WTC11 (cell line): ENCODE data around the gene BLOC1S1. TPM values are rescaled to one million over a fixed set of nuclear protein-coding genes. Genes with fewer than 3 reads are reported as not detected.

Source experiments
- ATAC-seq: fragments of 200-7000 bp; cut with Tn5 transposase; 2 replicates; pipeline ENCODE4 v1.10.0; 2021; ENCODE audit warnings: mild to moderate bottlenecking, moderate library complexity
- CTCF ChIA-PET: fragments of 300-600 bp; sonication (Branson Sonifier 250); formaldehyde crosslinking; loops from one replicate; lab custom pipeline; 2021; ENCODE audit warnings: antibody characterized with exemption; lab: Charles Lee
- POLR2A ChIA-PET: fragments of 350-600 bp; sonication (Branson Sonifier 250); formaldehyde crosslinking; loops from one replicate; lab custom pipeline; 2021; ENCODE audit warnings: antibody characterized with exemption; lab: Charles Lee
- DNase-seq: peaks from one replicate; pipeline ENCODE4 v3.0.0; 2021; ENCODE audit warnings: low spot score
- H3K27ac Mint-ChIP-seq: 2 replicates; pipeline ENCODE4 v1.8.0; 2021; ENCODE audit warnings: mixed read lengths
- H3K27me3 Mint-ChIP-seq: 2 replicates; pipeline ENCODE4 v1.8.0; 2021; ENCODE audit warnings: low read depth, mild to moderate bottlenecking, moderate library complexity, mixed read lengths
- H3K36me3 Mint-ChIP-seq: 2 replicates; pipeline ENCODE4 v1.8.0; 2021; ENCODE audit warnings: mixed read lengths
- H3K4me1 Mint-ChIP-seq: 2 replicates; pipeline ENCODE4 v1.8.0; 2022; ENCODE audit warnings: mixed read lengths
- H3K4me3 Mint-ChIP-seq: 2 replicates; pipeline ENCODE4 v1.8.0; 2021; ENCODE audit warnings: mild to moderate bottlenecking, moderate library complexity, mixed read lengths
- H3K9me3 Mint-ChIP-seq: 2 replicates; pipeline ENCODE4 v1.8.0; 2021; ENCODE audit warnings: mixed read lengths
- ATF1 ChIP-seq: sonication (generic); formaldehyde crosslinking; IDR thresholded peaks from 2 replicates; pipeline ENCODE4 v1.8.1; 2023; ENCODE audit warnings: mild to moderate bottlenecking, moderate library complexity, missing genetic modification reagents
- E2F1 ChIP-seq: sonication (generic); formaldehyde crosslinking; IDR thresholded peaks from 2 replicates; pipeline ENCODE4 v1.8.0; 2022; ENCODE audit warnings: mild to moderate bottlenecking, missing genetic modification reagents
- HMGXB4 ChIP-seq: sonication (generic); formaldehyde crosslinking; IDR thresholded peaks from 2 replicates; pipeline ENCODE4 v1.8.1; 2023; ENCODE audit warnings: mild to moderate bottlenecking, moderate library complexity, missing genetic modification reagents
- JAZF1 ChIP-seq: fragments of 250-450 bp; sonication (Bioruptor Pico); IDR thresholded peaks from 2 replicates; pipeline ENCODE4 v1.9.0; 2021; ENCODE audit warnings: moderate library complexity, mild to moderate bottlenecking, inconsistent platforms
- PRDM15 ChIP-seq: sonication (generic); formaldehyde crosslinking; IDR thresholded peaks from 2 replicates; pipeline ENCODE4 v1.8.0; 2022; ENCODE audit warnings: missing genetic modification reagents
- RELA ChIP-seq: sonication (generic); formaldehyde crosslinking; IDR thresholded peaks from 2 replicates; pipeline ENCODE4 v1.8.1; 2022; ENCODE audit warnings: missing genetic modification reagents, mild to moderate bottlenecking, borderline replicate concordance
- ZBTB21 ChIP-seq: sonication (generic); formaldehyde crosslinking; IDR thresholded peaks from 2 replicates; pipeline ENCODE4 v1.8.1; 2023; ENCODE audit warnings: mild to moderate bottlenecking, missing genetic modification reagents, borderline replicate concordance
- ZNF263 ChIP-seq: sonication (generic); formaldehyde crosslinking; IDR thresholded peaks from 2 replicates; pipeline ENCODE4 v1.8.1; 2022; ENCODE audit warnings: low read depth, mild to moderate bottlenecking, moderate library complexity, missing genetic modification reagents
- ZNF317 ChIP-seq: sonication (generic); formaldehyde crosslinking; IDR thresholded peaks from 2 replicates; pipeline ENCODE4 v1.8.1; 2023; ENCODE audit warnings: low read depth, mild to moderate bottlenecking, moderate library complexity, missing genetic modification reagents, borderline replicate concordance
- ZNF396 ChIP-seq: fragments of 250-450 bp; sonication (Bioruptor Pico); IDR thresholded peaks from 2 replicates; pipeline ENCODE4 v1.8.0; 2021; ENCODE audit warnings: mild to moderate bottlenecking, moderate library complexity, borderline replicate concordance
- total RNA-seq: library from RNA; stranded (reverse); gene quantifications from 3 replicates; pipeline ENCODE4 v1.2.3, GENCODE V29; 2021
- TF ChIP-seq, protein P1 (sequence below): fragments of 250-450 bp; sonication (Bioruptor Pico); IDR thresholded peaks from 2 replicates; pipeline ENCODE4 v1.9.0; 2021; ENCODE audit warnings: mild to moderate bottlenecking
- TF ChIP-seq, protein P2 (sequence below): sonication (generic); formaldehyde crosslinking; IDR thresholded peaks from 2 replicates; pipeline ENCODE4 v1.8.1; 2023; ENCODE audit warnings: mild to moderate bottlenecking, missing genetic modification reagents
- TF ChIP-seq, protein P3 (sequence below): sonication (generic); formaldehyde crosslinking; IDR thresholded peaks from 2 replicates; pipeline ENCODE4 v1.8.1; 2023; ENCODE audit warnings: mild to moderate bottlenecking, missing genetic modification reagents, moderate library complexity
- TF ChIP-seq, protein P4 (sequence below): sonication (generic); formaldehyde crosslinking; IDR thresholded peaks from 2 replicates; pipeline ENCODE4 v1.8.1; 2023; ENCODE audit warnings: mild to moderate bottlenecking, missing genetic modification reagents
- TF ChIP-seq, protein P5 (sequence below): sonication (generic); formaldehyde crosslinking; IDR thresholded peaks from 2 replicates; pipeline ENCODE4 v1.8.1; 2023; ENCODE audit warnings: mild to moderate bottlenecking, missing genetic modification reagents, moderate library complexity

The BLOC1S1 gene
- total RNA-seq, 1 experiment from 2014 or later, result 81.9 TPM

GRCh38 chr12:55724226-55724939 lies 8.5 kb downstream of the BLOC1S1 start:
- Mint-ChIP-seq H3K36me3 (peaks cover 20% of the 10 kb centered on the region), H3K27ac (no peak overlapping the region), H3K4me1 (peaks cover 16% of the 10 kb centered on the region), H3K9me3 (no peaks in the 10 kb centered on the region), H3K4me3 (no peak overlapping the region), H3K27me3 (no peaks in the 10 kb centered on the region)
- peak; percentile 76 for DNase-seq
- POLR2A ChIA-PET, result interaction anchor here (0.5 kb wide), 1 partner anchor 21 kb away, joined by 3 read pairs; no protein-coding TSS in a partner anchor
- TF ChIP-seq ATF1 (no peak), HMGXB4 (CRISPR knock-in tag) (no peak), PRDM15 (CRISPR knock-in tag) (no peak), ZBTB21 (CRISPR knock-in tag) (no peak), ZNF396 (no peak), ZNF317 (CRISPR knock-in tag) (no peak), E2F1 (CRISPR knock-in tag) (no peak), RELA (CRISPR knock-in tag) (no peak), JAZF1 (CRISPR knock-in tag) (no peak), ZNF263 (no peak)
- TF ChIP-seq, protein P1, sequence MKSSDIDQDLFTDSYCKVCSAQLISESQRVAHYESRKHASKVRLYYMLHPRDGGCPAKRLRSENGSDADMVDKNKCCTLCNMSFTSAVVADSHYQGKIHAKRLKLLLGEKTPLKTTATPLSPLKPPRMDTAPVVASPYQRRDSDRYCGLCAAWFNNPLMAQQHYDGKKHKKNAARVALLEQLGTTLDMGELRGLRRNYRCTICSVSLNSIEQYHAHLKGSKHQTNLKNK (CRISPR knock-in tag), result no peak
- TF ChIP-seq, protein P2, sequence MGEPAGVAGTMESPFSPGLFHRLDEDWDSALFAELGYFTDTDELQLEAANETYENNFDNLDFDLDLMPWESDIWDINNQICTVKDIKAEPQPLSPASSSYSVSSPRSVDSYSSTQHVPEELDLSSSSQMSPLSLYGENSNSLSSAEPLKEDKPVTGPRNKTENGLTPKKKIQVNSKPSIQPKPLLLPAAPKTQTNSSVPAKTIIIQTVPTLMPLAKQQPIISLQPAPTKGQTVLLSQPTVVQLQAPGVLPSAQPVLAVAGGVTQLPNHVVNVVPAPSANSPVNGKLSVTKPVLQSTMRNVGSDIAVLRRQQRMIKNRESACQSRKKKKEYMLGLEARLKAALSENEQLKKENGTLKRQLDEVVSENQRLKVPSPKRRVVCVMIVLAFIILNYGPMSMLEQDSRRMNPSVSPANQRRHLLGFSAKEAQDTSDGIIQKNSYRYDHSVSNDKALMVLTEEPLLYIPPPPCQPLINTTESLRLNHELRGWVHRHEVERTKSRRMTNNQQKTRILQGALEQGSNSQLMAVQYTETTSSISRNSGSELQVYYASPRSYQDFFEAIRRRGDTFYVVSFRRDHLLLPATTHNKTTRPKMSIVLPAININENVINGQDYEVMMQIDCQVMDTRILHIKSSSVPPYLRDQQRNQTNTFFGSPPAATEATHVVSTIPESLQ, result no peak
- TF ChIP-seq, protein P3, sequence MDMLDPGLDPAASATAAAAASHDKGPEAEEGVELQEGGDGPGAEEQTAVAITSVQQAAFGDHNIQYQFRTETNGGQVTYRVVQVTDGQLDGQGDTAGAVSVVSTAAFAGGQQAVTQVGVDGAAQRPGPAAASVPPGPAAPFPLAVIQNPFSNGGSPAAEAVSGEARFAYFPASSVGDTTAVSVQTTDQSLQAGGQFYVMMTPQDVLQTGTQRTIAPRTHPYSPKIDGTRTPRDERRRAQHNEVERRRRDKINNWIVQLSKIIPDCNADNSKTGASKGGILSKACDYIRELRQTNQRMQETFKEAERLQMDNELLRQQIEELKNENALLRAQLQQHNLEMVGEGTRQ, result no peak
- TF ChIP-seq, protein P4, sequence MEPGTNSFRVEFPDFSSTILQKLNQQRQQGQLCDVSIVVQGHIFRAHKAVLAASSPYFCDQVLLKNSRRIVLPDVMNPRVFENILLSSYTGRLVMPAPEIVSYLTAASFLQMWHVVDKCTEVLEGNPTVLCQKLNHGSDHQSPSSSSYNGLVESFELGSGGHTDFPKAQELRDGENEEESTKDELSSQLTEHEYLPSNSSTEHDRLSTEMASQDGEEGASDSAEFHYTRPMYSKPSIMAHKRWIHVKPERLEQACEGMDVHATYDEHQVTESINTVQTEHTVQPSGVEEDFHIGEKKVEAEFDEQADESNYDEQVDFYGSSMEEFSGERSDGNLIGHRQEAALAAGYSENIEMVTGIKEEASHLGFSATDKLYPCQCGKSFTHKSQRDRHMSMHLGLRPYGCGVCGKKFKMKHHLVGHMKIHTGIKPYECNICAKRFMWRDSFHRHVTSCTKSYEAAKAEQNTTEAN (CRISPR knock-in tag), result no peak
- TF ChIP-seq, protein P5, sequence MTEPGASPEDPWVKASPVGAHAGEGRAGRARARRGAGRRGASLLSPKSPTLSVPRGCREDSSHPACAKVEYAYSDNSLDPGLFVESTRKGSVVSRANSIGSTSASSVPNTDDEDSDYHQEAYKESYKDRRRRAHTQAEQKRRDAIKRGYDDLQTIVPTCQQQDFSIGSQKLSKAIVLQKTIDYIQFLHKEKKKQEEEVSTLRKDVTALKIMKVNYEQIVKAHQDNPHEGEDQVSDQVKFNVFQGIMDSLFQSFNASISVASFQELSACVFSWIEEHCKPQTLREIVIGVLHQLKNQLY (CRISPR knock-in tag), result no peak
- ATAC-seq, result peak; percentile 18
- CTCF ChIA-PET, result interaction anchor here (0.5 to 10.8 kb wide), 15 partner anchors 9 to 304 kb away, joined by 3 to 160 read pairs (median 4); partner anchors contain the start of genes BLOC1S1, ITGA7, ORMDL2 and RAB5B
